Brain microvascular endothelial cell (primary cell): ENCODE results near the gene PREP.
"Not testable (repeated sequence)": the region's sequence is repeated elsewhere in the genome, so short reads cannot be mapped to it uniquely, and the experiment has no call there.

ENCODE experiments used
- DNase-seq: peaks from one replicate; pipeline ENCODE4 v3.0.0-alpha.2; 2020
- H3K27ac ChIP-seq: fragments of 250-450 bp; sonication (Bioruptor Pico); 2 replicates; pipeline ENCODE4 v1.5.1; 2020; ENCODE audit warnings: mild to moderate bottlenecking, moderate library complexity
- H3K27me3 ChIP-seq: fragments of 250-450 bp; sonication (Bioruptor Pico); replicated peaks from 2 replicates; pipeline ENCODE4 v1.5.1; 2020; ENCODE audit warnings: mild to moderate bottlenecking
- H3K36me3 ChIP-seq: fragments of 250-450 bp; sonication (Bioruptor Pico); replicated peaks from 2 replicates; pipeline ENCODE4 v1.5.1; 2020; ENCODE audit warnings: mild to moderate bottlenecking
- H3K4me3 ChIP-seq: 2 replicates; pipeline ENCODE4 v1.5.1; 2011; ENCODE audit warnings: low read depth, mild to moderate bottlenecking, control low read depth, low read length, moderate library complexity
- in situ Hi-C: cut with HindIII; loops from 2 replicates; pipeline ENCODE4 v1.10.0; 2017; ENCODE audit warnings: low sequenced_read_pairs, low pct_ligation_motif_present
- TF ChIP-seq, protein P1 (sequence below): IDR thresholded peaks from 2 replicates; pipeline ENCODE4 v1.5.1; 2011; ENCODE audit warnings: low read depth, mild to moderate bottlenecking, moderate library complexity, low read length, control low read depth, inconsistent platforms; ENCODE audit errors: missing control alignments

PREP gene

DNA sequence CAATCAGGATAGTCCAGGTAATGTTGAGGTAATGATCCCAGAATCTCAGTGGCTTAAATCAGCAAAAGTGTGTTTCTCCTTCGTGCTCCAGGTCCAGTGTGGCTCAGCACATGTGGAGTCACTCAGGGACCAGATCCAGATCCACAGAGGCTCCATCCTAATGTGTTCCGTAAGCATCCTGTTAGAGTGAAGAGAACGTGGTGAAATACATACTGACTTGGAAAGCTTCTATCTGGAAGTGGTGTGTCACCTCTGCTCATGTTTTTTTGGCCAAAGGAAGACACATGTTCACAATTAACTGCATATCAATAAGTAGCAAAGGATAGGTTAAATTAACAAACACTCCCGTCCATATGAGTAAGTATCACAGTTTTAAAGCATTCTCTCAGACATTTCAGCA is 26.8 kb upstream of the PREP start:
- Histone ChIP-seq H3K4me3 (no peak overlapping the region), H3K27ac (no peak overlapping the region), H3K27me3 (no peaks in the 10 kb centered on the region), H3K36me3 (no peaks in the 10 kb centered on the region)
- DNase-seq, result no peak
- TF ChIP-seq, protein P1, sequence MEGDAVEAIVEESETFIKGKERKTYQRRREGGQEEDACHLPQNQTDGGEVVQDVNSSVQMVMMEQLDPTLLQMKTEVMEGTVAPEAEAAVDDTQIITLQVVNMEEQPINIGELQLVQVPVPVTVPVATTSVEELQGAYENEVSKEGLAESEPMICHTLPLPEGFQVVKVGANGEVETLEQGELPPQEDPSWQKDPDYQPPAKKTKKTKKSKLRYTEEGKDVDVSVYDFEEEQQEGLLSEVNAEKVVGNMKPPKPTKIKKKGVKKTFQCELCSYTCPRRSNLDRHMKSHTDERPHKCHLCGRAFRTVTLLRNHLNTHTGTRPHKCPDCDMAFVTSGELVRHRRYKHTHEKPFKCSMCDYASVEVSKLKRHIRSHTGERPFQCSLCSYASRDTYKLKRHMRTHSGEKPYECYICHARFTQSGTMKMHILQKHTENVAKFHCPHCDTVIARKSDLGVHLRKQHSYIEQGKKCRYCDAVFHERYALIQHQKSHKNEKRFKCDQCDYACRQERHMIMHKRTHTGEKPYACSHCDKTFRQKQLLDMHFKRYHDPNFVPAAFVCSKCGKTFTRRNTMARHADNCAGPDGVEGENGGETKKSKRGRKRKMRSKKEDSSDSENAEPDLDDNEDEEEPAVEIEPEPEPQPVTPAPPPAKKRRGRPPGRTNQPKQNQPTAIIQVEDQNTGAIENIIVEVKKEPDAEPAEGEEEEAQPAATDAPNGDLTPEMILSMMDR, result no peak
- in situ Hi-C loops, result no loop called here

DNA sequence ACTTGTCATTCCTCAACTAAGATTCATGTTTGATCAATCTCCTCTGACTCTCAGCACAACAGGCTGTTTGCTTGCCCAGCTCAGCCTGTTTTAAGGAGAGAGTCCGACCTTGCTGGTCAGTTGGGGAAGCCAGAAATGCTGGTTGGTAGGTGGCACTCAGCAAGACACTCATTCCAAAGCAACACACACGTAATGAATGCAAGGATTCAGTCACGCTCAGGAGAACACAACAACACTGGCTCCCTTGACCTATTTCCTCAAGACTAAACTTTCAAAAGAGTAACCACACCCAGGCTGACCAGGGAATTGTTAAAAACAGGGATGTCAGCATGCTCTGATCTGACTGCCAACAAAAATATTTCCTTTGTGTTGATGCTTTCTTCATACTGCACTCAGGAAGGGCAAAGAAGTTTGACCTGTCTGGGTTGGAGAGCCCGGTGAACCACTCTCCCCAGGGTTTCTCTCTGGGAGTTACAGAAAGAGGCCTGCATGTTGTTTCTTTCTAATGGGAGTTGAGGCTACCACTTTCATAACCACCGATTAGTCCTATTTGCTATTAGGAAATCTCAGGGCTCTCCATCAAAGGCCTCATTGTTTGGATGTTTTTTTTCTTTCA is 25.6 kb upstream of the PREP start:
- TF ChIP-seq, protein P1, result no peak
- Histone ChIP-seq H3K27me3 (no peaks in the 10 kb centered on the region), H3K27ac (peak overlapping the region; percentile 73), H3K36me3 (no peaks in the 10 kb centered on the region), H3K4me3 (no peak overlapping the region)
- in situ Hi-C loops, result no loop called here
- peak; percentile 79 for DNase-seq

DNA sequence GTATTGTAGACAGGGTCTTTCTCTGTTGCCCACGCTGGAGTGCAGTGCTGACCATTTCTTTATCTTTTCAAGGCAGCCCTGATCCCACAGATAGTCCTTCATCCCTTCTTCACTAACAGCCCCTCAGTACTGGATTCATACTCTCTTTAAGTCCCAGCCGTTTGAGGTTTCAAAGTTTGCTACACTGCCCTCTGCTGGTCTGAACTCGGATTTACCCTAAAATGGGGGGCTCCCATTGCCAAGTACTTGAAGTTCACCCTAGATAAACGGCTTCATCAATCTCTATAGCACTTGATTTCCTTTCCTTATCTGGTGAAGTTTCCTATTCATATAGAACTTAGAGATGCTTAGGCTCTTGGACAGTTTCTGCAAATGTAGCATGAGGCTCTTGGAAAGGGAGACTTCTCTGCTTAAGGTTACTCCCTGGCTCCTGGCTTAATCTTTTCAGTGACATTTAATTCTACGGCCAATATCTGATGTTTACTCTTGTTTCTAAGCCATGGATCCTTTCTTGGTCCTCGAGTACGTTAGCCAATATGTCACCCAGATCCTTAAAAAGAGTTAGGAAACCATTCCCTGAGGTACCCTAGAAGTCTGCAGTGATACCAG is 21.4 kb upstream of the PREP start:
- H3K27ac ChIP-seq, result no peak overlapping the region
- DNase-seq, result peak; percentile 60
- TF ChIP-seq, protein P1, result peak; percentile 79
- no peak overlapping the region for H3K4me3 ChIP-seq
- H3K36me3 ChIP-seq, result no peaks in the 10 kb centered on the region
- in situ Hi-C loops, result no loop called here
- no peaks in the 10 kb centered on the region for H3K27me3 ChIP-seq

DNA sequence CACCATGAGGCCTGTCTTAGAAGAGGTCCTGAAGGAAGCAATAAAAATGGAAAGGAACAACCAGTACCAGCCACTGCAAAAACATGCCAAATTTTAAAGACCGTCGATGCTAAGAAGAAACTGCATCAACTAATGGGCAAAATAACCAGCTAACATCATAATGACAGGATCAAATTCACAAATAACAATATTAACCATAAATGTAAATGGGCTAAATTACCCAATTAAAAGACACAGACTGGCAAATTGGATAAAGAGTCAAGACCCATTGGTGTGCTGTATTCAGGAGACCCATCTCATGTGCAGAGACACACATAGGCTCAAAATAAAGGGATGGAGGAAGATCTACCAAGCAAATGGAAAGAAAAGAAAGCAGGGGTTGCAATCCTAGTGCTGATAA is 14.1 kb upstream of the PREP start:
- H3K27ac ChIP-seq, H3K4me3 ChIP-seq, H3K27me3 ChIP-seq, DNase-seq, H3K36me3 ChIP-seq, in situ Hi-C loops: not testable (repeated sequence)

DNA sequence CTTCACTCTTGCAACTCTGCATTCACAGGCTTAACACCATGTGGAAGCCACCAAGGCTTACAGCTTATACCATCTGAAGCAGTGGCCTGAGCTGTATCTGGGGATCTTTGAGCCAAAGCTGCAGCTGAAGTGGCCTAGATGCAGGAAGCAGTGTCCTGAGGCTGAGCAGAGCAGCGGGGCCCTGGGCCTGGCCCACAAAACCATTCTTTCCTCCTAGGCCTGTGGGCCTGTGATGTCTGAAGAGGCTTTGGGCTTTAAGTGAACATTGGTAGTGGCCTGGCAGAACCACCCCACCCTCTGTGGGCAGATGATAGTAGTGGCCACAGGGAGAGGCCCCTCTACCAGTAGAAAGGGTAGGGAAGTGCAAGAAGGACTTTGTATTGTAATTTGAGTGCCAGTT is 6.9 kb upstream of the PREP start:
- Histone ChIP-seq H3K36me3 (no peaks in the 10 kb centered on the region), H3K27me3 (no peaks in the 10 kb centered on the region), H3K4me3 (no peak overlapping the region), H3K27ac (no peak overlapping the region)
- in situ Hi-C loops, result no loop called here
- TF ChIP-seq, protein P1, result no peak
- DNase-seq, result no peak

DNA sequence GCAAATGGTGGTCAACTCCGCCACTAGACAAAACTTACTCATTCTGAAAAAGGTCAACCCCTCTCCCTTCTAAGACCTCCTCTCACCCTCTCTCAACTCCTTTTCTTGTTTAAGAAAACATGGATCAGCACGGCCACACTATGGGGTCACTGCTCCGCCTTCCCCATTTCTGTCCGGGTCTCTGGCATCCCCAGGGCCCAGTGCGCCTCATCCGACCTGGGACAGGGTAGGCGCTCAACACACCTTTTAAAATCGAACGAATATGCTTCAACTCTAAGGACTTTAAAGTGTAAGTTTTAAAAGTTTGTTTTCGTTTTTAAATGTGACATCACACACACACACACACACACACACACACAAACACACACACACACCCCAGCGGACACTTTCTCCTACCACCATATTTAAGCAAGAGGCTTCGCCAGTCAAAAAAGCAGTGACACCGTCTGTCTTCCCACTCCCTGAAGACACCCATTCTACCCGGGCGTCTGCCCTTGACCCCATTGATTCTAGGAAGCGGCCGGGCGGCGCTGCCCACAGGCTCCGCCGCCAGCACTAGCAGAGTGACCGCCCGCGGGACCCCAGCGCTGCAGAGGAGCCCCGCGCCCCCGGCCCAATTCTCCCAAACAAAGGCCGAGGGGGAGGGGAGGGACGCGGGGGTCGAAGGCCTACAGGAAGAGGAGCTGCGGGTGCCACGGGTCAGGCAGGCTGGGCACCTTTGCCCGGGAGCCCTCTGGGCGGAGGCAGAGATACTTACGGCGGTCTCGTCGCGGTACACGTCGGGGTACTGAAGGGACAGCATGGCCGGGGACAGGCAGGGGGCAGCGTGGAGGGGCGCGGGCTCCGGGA is 568 bp downstream of the PREP start:
- Histone ChIP-seq H3K36me3 (no peaks in the 10 kb centered on the region), H3K4me3 (peak overlapping the region; percentile 96), H3K27me3 (no peaks in the 10 kb centered on the region), H3K27ac (peak overlapping the region; percentile 32)
- TF ChIP-seq, protein P1, result no peak
- in situ Hi-C loops, result no loop called here
- DNase-seq, result peak; percentile 31
